Neural cell (in vitro differentiated cells): ENCODE results near the gene CHPF.

Experiments used
- CTCF ChIP-seq: fragments of 450-650 bp; IDR thresholded peaks from 2 replicates; pipeline ENCODE4 v1.5.1; 2014; ENCODE audit warnings: antibody characterized with exemption, mild to moderate bottlenecking, moderate library complexity; ENCODE audit not compliant: poor library complexity, severe bottlenecking
- EP300 ChIP-seq: fragments of 450-650 bp; conservative IDR thresholded peaks from 2 replicates; pipeline ENCODE4 v1.6.1; 2014; ENCODE audit warnings: antibody characterized with exemption, mild to moderate bottlenecking, moderate library complexity; ENCODE audit not compliant: poor library complexity, severe bottlenecking
- EZH2 ChIP-seq: fragments of 200-600, 300-800 bp; shearing (Covaris generic), sonication (generic); IDR thresholded peaks from 2 replicates; pipeline ENCODE4 v1.6.1; 2014; ENCODE audit warnings: antibody characterized with exemption, low read length, borderline replicate concordance, mild to moderate bottlenecking; ENCODE audit not compliant: insufficient read depth, poor library complexity, severe bottlenecking
- MXI1 ChIP-seq: fragments of 450-650 bp; conservative IDR thresholded peaks from 2 replicates; pipeline ENCODE4 v1.6.1; 2014; ENCODE audit warnings: antibody characterized with exemption, mild to moderate bottlenecking; ENCODE audit not compliant: poor library complexity, severe bottlenecking
- POLR2AphosphoS5 ChIP-seq: IDR thresholded peaks from 2 replicates; pipeline ENCODE4 v1.6.1; 2012
- RAD21 ChIP-seq: fragments of 450-650 bp; conservative IDR thresholded peaks from 2 replicates; pipeline ENCODE4 v1.6.1; 2014; ENCODE audit warnings: antibody characterized with exemption, mild to moderate bottlenecking, moderate library complexity
- REST ChIP-seq: IDR thresholded peaks from 2 replicates; pipeline ENCODE4 v1.6.1; 2012; ENCODE audit warnings: borderline replicate concordance
- SMC3 ChIP-seq: fragments of 450-650 bp; conservative IDR thresholded peaks from 2 replicates; pipeline ENCODE4 v1.6.1; 2014; ENCODE audit warnings: antibody characterized with exemption, mild to moderate bottlenecking, moderate library complexity; ENCODE audit not compliant: poor library complexity
- TAF1 ChIP-seq: IDR thresholded peaks from 2 replicates; pipeline ENCODE4 v1.6.1; 2012; ENCODE audit warnings: low read depth

GRCh38 chr2:219561179-219562048 lies 17.8 kb upstream of the CHPF start:
- no peak for TF ChIP-seq CTCF
- no peak for TF ChIP-seq EZH2
- no peak for TF ChIP-seq EP300
- TF ChIP-seq RAD21: no peak
- TF ChIP-seq POLR2AphosphoS5: no peak
- TF ChIP-seq TAF1: no peak
- no peak for TF ChIP-seq SMC3
- TF ChIP-seq MXI1: no peak
- TF ChIP-seq REST: no peak
